Adrenal gland (tissue), 5 donors: ENCODE measurements around the gene REXO1.

ENCODE experiments used
- CTCF ChIP-seq, 6 experiments: fragments of 450-650 bp in 4 of 6; fragments of 200-600 bp in 2 of 6; sonication (generic) in 1 of 6; IDR thresholded peaks; 1 replicate in 5 of 6; 2 replicates in 1 of 6; pipeline versions ENCODE4 v1.5.1 to v1.8.0; 2016 to 2021; ENCODE audit warnings: antibody characterized with exemption in 6 of 6, mild to moderate bottlenecking in 2 of 6, moderate library complexity in 1 of 6
- POLR2A ChIP-seq, 2 donors: fragments of 450-650 bp; IDR thresholded peaks; one replicate each; pipeline ENCODE4 v1.6.1; 2017; ENCODE audit warnings: antibody characterized with exemption in 2 of 2, mild to moderate bottlenecking in 2 of 2, moderate library complexity in 1 of 2
- donor health status: DM: no; HTN: no; CAD: no.

DNA sequence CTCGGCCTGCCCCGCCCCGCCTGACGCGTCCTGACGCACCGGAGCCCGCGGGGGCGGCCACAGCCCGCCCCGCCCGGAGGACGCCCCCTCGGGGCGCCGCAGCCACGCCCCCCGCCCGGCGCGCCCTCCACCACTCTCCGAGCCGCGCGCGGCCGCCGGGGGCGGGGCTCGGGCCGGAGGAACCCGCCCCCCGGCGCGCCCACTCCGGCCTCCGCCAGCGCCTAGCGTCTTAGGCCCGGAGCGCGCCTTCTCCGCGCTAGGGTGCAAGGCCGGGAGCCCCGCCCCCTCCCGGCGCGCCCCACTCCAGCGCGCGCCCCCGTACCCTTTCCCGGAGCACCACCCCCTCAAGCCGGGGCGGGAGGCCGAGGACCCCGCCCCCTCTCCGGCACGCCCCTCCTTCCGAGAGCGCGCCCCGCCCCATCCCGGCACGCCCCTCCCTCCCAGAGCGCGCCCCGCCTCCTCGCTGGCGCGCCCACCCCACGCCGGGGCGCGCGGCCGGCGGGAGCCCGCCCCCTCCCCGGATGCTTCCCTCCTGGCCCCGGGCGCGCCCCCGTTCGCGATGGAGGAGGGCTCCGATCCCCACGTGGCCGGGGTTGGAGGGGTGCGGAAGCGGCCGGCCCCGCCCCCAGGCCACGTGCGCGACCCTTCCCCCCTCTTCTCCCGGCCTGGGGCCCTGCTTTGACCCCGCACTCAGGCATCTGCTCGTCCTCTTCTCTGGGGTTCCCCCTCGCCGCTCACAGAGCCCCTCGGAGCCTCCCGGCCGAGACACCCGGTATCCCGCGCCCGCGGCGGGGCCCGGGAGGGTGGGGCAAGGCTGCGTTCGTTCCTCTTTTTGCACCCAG lies 15.6 kb upstream of the REXO1 start:
- TF ChIP-seq POLR2A (IDR thresholded peaks at IDR 0.05) (peak in 1 of 2 donors; percentile 1), CTCF (IDR thresholded peaks at IDR 0.05) (no peak)
